ENCODE data around the gene HOXD4.

Gene HOXD4

DNA sequence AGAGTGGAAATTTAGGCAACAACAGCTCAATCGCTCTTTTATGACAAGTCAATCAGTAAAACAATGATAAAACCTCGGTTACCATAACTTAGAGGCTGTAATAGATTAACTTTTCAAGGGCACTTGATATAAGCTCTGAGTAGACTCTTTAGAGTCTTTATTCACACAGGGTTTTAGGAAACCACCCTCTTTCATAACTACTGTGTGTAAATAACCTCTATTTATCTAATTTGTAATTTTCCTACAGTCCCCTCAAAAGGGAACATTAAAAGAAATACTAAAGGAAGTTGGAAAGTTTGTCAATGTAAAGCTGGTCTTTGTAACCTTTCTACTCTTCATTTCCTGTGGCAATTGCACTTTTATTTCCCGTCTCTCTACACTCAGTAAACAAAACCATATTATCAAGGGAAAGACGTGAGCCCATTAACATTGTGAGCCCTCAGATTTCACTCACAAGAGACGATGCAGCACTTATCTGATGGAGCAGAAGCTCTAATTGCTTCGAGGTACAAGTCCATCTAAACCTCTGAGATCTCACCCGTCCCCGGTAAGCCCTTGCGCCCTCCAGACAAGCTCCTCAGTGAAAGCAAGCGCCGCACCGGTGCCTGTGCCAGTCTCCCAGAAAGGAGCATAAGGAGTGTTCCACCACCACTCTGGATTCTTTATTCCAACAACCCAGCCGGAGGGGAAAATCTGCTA, 36.0 kb downstream of the HOXD4 start:
- Mint-ChIP-seq H3K27me3 (ENCODE audit: low read depth) (peaks cover 57% of the 10 kb centered on the region), H3K4me3 (peak overlapping the region; percentile 88 to 96 (median 95)), H3K27ac (peak overlapping the region; percentile 55 to 78 (median 70)), H3K9me3 (no peaks in the 10 kb centered on the region), H3K4me1 (peaks cover 24% of the 10 kb centered on the region), H3K36me3 (ENCODE audit: low read depth) (peaks cover 3% of the 10 kb centered on the region)
- TF ChIP-seq, protein P1, sequence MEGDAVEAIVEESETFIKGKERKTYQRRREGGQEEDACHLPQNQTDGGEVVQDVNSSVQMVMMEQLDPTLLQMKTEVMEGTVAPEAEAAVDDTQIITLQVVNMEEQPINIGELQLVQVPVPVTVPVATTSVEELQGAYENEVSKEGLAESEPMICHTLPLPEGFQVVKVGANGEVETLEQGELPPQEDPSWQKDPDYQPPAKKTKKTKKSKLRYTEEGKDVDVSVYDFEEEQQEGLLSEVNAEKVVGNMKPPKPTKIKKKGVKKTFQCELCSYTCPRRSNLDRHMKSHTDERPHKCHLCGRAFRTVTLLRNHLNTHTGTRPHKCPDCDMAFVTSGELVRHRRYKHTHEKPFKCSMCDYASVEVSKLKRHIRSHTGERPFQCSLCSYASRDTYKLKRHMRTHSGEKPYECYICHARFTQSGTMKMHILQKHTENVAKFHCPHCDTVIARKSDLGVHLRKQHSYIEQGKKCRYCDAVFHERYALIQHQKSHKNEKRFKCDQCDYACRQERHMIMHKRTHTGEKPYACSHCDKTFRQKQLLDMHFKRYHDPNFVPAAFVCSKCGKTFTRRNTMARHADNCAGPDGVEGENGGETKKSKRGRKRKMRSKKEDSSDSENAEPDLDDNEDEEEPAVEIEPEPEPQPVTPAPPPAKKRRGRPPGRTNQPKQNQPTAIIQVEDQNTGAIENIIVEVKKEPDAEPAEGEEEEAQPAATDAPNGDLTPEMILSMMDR (IDR thresholded peaks at IDR 0.05; ENCODE audit: unreplicated experiment in 3 of 3): no peak

DNA sequence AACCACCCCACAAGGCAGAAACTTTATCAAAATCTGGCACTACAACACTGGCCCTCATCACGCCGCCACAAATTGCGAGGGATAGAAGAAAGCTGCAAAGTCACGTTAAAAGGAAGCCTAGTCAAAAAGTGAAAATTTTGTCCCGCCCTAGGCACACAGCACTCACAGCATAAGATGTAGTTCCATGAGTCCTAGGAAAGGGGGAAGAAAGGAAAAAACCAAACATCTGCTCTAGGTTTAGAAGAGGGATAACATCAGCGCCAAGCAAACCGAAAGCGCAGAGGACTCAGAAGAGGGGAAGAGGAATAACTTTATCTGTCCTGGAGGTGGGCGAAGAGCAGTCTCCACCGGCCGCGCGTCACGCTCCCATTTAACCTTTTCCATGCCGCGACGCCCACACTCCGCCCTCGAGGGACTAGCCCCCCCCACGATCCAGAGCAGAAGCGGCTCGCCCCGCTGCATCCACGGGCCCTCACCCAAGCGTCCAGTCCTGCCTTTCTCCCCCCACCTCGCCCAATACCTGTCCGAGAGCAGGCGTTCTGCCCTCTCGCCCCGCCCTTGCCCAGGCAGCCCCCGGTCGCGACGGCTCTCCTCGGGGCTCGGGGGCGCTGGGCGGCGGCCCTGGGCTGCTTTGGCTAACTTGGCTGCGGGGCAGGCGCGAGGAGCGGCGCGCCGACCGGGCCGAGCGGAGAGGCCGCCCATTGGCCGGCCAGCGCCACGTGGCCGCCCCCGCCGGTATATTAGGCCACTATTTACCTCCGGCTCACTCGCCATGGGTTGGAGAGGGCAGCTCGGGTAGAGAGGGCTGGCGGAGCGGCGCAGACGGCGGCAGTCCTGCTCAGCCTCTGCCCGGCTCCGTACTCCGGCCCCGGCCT, 36.8 kb downstream of the HOXD4 start, which contains the start of gene HOXD1:
TSS of gene HOXD1 (plus strand) at position 770 of the 875 bp plus-strand sequence. CDS start 134 bp downstream, outside the sequence.
- Mint-ChIP-seq H3K9me3 (no peaks in the 10 kb centered on the region), H3K4me1 (peaks cover 24% of the 10 kb centered on the region), H3K36me3 (ENCODE audit: low read depth) (no peaks in the 10 kb centered on the region), H3K4me3 (peak within 1 kb of the TSS; percentile 88 to 96 (median 95)), H3K27ac (peak within 1 kb of the TSS; percentile 64 to 86 (median 84)), H3K27me3 (ENCODE audit: low read depth) (peaks cover 64% of the 10 kb centered on the region)
- TF ChIP-seq, protein P1 (IDR thresholded peaks at IDR 0.05; ENCODE audit: unreplicated experiment in 3 of 3): no peak

DNA sequence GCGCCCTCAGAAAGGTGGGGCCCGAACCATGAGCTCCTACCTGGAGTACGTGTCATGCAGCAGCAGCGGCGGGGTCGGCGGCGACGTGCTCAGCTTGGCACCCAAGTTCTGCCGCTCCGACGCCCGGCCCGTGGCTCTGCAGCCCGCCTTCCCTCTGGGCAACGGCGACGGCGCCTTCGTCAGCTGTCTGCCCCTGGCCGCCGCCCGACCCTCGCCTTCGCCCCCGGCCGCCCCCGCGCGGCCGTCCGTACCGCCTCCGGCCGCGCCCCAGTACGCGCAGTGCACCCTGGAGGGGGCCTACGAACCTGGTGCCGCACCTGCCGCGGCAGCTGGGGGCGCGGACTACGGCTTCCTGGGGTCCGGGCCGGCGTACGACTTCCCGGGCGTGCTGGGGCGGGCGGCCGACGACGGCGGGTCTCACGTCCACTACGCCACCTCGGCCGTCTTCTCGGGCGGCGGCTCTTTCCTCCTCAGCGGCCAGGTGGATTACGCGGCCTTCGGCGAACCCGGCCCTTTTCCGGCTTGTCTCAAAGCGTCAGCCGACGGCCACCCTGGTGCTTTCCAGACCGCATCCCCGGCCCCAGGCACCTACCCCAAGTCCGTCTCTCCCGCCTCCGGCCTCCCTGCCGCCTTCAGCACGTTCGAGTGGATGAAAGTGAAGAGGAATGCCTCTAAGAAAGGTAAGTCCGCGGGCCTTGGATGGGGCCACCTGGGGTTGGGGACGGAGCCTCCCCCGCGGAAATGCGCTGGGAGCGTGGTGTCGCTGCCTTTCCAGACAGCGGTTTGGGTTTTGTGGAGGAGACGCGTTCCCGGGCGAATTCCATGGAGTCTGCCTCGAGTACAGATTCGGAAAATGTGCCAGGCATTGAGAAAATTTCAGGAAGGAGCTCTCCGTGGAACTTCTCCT, 37.7 kb downstream of the HOXD4 start:
- Mint-ChIP-seq H3K36me3 (ENCODE audit: low read depth) (no peaks in the 10 kb centered on the region), H3K4me1 (peaks cover 24% of the 10 kb centered on the region), H3K27ac (peak overlapping the region; percentile 64 to 86 (median 84)), H3K9me3 (no peaks in the 10 kb centered on the region), H3K27me3 (ENCODE audit: low read depth) (peaks cover 63% of the 10 kb centered on the region), H3K4me3 (peak overlapping the region; percentile 88 to 93 (median 93))
- TF ChIP-seq, protein P1 (IDR thresholded peaks at IDR 0.05; ENCODE audit: unreplicated experiment in 3 of 3): no peak

DNA sequence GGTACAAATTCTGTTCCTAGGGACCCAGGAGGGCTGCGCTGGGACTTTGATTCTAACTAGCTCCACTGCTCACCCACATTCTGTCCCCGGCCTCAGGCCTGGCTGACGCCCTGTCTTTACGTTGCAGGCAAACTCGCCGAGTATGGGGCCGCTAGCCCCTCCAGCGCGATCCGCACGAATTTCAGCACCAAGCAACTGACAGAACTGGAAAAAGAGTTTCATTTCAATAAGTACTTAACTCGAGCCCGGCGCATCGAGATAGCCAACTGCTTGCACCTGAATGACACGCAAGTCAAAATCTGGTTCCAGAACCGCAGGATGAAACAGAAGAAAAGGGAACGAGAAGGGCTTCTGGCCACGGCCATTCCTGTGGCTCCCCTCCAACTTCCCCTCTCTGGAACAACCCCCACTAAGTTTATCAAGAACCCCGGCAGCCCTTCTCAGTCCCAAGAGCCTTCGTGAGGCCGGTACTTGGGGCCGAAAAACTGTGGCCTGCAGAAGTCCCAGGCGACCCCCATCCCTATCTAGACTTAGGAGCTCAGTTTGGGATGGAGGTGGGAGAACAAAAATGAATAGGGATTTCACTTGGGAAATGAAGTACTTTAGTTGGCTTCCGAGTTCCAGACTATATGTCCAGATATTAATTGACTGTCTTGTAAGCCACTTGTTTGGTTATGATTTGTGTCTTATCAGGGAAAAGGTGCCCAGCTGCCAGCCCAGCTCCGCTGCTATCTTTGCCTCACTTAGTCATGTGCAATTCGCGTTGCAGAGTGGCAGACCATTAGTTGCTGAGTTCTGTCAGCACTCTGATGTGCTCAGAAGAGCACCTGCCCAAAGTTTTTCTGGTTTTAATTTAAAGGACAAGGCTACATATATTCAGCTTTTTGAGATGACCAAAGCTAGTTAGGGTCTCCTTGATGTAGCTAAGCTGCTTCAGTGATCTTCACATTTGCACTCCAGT, 38.6 kb downstream of the HOXD4 start:
- TF ChIP-seq, protein P1 (IDR thresholded peaks at IDR 0.05; ENCODE audit: unreplicated experiment in 3 of 3): no peak
- peak overlapping the region; percentile 64 to 86 (median 84) for H3K27ac Mint-ChIP-seq
- H3K27me3 Mint-ChIP-seq (ENCODE audit: low read depth): peaks cover 65% of the 10 kb centered on the region
- peak overlapping the region; percentile 83 to 93 (median 93) for H3K4me3 Mint-ChIP-seq
- H3K4me1 Mint-ChIP-seq: peaks cover 24% of the 10 kb centered on the region
- H3K9me3 Mint-ChIP-seq: no peaks in the 10 kb centered on the region
- H3K36me3 Mint-ChIP-seq (ENCODE audit: low read depth): no peaks in the 10 kb centered on the region
